HG03280 (cell line): ENCODE measurements around the gene ZNF479.
"Not testable (repeated sequence)": the region's sequence is repeated elsewhere in the genome, so short reads cannot be mapped to it uniquely, and the experiment has no call there.

Experiments used
- ATAC-seq: cut with Tn5 transposase; IDR thresholded peaks from one replicate; pipeline ENCODE4 v1.9.1; 2021; ENCODE audit warnings: mild to moderate bottlenecking, moderate library complexity; ENCODE audit not compliant: unreplicated experiment

ZNF479 gene

GRCh38 chr7:57132336-57132735 lies at the start of gene ZNF479:
ZNF479 (minus strand) TSS chr7:57132436; CDS start chr7:57132324, 112 bp downstream.
- ATAC-seq: not testable (repeated sequence)

- no peak for ATAC-seq
Measured at GRCh38 chr7:57182031-57182430, 49.8 kb upstream of the ZNF479 start.

- ATAC-seq: no peak
Measured at GRCh38 chr7:57181281-57181680, 49.0 kb upstream of the ZNF479 start.

DNA sequence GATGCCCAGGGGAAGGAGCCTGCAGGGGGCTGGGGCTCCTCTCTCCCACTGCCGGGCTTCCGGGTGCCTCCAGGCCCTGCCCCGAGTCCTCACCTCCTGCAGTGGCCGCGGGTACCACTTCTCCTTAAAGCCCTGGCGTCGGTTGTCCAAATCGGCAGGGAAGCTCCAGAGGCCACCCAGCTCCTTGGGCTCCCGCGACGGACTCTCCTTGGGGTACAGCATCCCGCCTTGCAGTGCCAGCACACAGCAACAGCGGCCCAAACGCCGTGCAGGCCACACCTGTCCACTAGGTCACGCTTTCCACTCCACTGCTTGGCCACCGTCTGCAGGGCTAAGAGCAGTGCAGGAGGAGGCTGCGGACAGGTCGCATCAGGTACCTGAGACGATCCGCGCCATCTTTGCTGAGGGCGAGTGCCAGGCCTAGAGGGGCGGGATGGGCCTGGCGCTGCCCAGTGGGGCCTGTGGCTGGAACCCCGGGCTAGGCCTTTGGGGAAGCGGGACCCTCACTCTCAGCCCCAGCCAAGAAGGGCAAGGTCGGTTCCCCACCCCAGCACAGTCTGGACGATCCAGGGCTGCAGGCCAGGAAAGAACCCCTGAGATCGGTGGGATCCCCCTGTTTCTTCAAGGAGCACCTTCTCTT lies 47.7 kb upstream of the ZNF479 start:
- ATAC-seq: no peak

DNA sequence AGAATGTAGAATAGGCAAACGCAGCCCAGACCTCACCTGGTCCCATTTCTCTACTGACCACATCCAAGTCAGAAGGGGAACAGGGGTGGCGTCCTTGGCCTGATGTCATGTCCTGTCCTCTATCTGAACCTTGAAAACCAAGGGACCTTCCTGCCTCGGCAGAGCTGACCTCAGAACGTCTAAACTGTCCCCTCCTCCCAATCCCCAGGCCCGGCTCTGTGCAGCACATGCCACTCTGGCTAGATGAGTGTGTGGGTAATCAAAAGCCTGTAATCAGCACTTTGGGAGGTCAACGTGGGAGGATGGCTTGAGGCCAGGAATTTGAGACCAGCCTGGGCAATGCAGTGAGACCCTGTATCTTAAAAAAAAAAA lies 46.5 kb upstream of the ZNF479 start:
- ATAC-seq: no peak

GRCh38 chr7:57177856-57178767 lies 45.9 kb upstream of the ZNF479 start:
- ATAC-seq: no peak

DNA sequence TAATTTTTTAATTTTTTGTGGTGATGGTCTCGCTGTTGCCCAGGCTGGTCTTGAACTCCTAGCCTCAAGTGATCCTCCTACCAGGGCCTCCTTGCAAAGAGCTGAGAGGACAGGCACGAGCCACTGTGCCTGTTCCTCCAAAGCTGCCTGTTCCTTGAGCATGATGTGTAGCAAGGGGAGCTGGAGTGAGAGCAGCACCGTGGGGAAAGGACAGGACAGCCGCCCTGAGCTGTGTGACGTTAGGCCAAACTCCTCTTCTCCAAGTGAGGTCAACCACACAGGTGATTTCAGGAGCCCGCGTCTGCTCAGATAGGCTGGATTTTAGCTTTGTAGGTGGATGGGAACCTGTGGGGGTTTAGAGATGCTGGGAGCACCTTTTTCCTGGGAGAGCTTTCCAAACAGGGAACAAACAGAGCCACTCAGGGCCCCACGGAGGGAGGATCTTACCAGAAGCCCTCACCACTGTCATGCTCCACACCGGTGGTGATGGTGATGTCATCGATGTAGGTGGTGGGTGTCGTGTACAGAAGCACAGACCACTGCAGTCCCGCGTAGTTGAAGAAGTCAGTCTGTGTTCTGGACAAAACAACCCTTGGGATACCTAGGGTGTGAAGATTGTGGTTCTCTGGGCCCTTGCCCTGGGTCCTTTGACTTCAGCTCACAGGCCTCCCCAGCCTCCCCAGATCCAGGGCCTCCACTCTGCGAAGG lies 44.8 kb upstream of the ZNF479 start:
- no peak for ATAC-seq

DNA sequence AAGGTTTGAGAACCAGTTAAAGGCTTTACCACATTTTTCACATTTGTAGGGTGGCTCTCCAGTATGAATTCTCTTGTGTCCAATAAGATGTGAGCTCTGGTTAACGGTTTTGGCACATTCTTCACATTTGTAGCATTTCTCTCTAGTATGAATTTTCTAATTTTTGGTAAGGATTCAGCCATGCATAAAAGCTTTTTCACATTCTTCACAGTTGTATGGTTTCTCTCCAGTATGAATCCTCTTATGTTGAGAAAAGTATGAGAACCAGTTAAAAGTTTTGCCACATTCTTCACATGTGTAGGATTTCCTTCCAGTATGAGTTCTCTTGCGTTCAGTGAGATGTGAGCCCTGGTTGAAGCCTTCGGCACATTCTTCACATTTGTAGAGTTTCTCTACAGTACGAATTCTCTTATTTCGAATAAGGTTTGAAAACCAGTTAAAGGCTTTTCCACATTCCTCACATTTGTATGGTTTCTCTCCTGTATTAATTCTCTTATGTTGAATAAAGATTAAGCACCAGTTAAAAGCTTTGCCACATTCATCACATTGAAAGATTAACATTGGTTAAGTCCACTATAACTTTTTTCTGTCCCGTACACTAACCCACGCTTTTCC lies 33.2 kb upstream of the ZNF479 start:
- no peak for ATAC-seq

DNA sequence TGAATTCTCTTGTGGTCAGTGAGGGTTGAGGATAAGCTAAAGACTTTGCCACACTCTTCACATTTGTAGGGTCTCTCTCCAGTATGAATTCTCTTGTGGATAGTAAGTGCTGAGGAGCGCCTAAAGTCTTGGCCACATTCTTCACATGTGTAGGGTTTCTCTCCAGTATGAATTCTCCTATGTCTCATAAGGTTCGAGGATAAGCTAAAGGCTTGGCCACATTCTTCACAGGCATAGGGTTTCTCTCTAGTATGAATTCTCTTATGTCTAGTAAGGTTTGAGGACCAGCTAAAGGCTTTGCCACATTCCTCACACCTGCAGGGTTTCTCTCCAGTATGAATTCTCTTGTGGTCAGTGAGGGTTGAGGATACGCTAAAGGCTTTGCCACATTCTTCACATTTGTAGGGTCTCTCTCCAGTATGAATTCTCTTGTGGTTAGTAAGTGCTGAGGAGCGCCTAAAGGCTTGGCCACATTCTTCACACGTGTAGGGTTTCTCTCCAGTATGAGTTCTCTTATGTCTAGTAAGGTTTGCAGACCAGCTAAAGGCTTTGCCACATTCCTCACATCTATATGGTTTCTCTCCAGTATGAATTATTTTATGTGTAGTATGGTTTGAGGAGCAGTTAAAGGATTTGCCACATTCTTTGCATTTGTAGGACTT lies 12.0 kb downstream of the ZNF479 start:
- ATAC-seq: not testable (repeated sequence)
